Mucosa of rectum (tissue), 2 donors: ENCODE data around the gene CHSY3.

ENCODE experiments used
- H3K27ac ChIP-seq, 2 donors: one replicate each; pipeline ENCODE4 v1.7.0; 2013; ENCODE audit warnings: inconsistent platforms in 2 of 2, low read depth in 2 of 2, low read length in 2 of 2
- H3K27me3 ChIP-seq, 2 donors: one replicate each; pipeline ENCODE4 v1.7.0; 2013; ENCODE audit warnings: low read length in 2 of 2; ENCODE audit not compliant: control insufficient read depth in 2 of 2, insufficient read depth in 2 of 2
- H3K36me3 ChIP-seq, 2 donors: one replicate each; pipeline ENCODE4 v1.7.0; 2013; ENCODE audit warnings: low read length in 2 of 2; ENCODE audit not compliant: control insufficient read depth in 2 of 2, insufficient read depth in 2 of 2
- H3K4me1 ChIP-seq, 2 donors: one replicate each; pipeline ENCODE4 v1.7.0; 2013; ENCODE audit warnings: low read length in 2 of 2, mild to moderate bottlenecking in 1 of 2; ENCODE audit not compliant: control insufficient read depth in 2 of 2, insufficient read depth in 2 of 2
- H3K4me3 ChIP-seq, 2 donors: one replicate each; pipeline ENCODE4 v1.7.0; 2013; ENCODE audit warnings: low read length in 2 of 2
- H3K9ac ChIP-seq, 2 donors: one replicate each; pipeline ENCODE4 v1.7.0; 2013; ENCODE audit warnings: low read length in 2 of 2, low read depth in 1 of 2, mild to moderate bottlenecking in 1 of 2
- H3K9me3 ChIP-seq, 2 donors: one replicate each; pipeline ENCODE4 v1.7.0; 2013; ENCODE audit warnings: low read length in 2 of 2; ENCODE audit not compliant: control insufficient read depth in 2 of 2
- donor health status: healthy.
- donor health status: Normal muscosa, but diverticular disease.

Gene CHSY3

DNA sequence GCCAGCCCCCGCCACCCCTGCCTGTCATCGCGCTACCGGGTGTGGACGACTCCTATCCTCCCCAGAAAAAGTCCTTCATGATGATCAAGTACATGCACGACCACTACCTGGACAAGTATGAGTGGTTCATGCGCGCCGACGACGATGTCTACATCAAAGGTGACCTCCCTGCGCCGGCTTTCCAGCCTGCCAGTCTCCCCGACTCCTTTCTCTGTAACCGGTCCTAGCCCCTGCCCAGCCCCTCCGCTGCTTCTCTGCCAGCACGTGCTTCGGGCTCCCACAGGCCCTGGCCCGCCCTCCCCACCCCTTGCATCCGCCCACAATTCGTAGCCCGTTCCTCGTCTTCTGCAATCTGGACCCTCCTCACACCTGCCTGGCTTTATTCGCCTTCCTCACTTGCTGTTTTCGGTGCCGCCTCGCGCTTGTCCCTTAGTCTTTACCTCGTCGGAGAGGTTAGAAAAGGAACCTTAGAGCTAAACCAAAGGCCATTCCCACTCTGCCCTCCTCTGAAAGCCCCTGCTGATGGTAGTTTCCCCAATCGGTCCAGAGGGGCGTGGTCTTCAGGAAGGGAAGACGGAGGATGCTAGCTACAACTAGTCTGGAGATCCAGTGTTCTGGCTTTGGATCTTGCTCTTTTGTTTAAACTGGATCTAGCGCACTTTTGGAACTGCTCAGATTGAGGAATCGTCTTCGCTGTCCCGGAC is 1.4 kb downstream of the CHSY3 start:
- H3K27ac ChIP-seq = no peak overlapping the region
- peaks cover 12 to 23% of the 10 kb centered on the region in 2 donors for H3K27me3 ChIP-seq
- H3K36me3 ChIP-seq = no peaks in the 10 kb centered on the region
- peak overlapping the region; percentile 49 to 64 for H3K4me3 ChIP-seq
- peaks cover 7 to 15% of the 10 kb centered on the region in 2 donors for H3K4me1 ChIP-seq
- H3K9me3 ChIP-seq = no peaks in the 10 kb centered on the region
- H3K9ac ChIP-seq = no peak overlapping the region

DNA sequence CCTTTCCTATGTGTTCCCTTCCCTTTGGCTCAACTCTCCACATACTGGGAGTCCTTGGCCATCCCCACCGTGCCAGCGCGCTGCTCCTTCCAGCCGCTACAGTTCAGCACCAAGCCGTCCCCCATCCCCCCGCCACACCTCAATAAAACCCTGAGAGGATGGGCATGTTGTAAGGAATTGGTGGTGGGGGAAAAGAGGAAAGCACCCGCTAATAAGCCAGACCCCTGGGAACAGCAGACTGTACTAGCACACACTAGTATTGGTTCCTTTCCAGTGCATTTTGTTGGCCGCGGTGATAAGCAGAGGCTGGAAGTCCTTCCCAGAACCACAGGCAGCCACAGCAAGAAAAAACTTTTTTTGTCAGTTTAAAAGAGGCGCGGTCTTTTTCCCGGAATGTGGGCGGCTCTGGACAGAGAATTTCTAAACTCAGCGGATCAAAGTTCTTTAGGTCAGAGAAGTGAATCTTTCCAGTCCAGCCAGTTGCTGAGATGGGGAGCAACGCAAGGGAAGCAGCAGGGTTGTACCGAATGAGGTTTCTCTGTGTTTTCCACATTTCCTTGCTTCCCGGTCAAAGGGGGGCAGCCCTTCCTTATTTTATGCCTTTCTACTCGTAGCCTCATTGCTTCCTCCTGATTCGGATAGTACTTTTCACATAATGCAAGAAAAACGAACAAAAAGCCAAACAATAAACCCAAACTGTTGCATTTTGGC is 2.1 kb downstream of the CHSY3 start:
- Histone ChIP-seq H3K27me3 (peaks cover 12 to 23% of the 10 kb centered on the region in 2 donors), H3K4me3 (peak overlapping the region; percentile 49 to 64), H3K27ac (no peak overlapping the region), H3K36me3 (no peaks in the 10 kb centered on the region), H3K9me3 (no peaks in the 10 kb centered on the region), H3K4me1 (peaks cover 7 to 15% of the 10 kb centered on the region in 2 donors), H3K9ac (no peak overlapping the region)

DNA sequence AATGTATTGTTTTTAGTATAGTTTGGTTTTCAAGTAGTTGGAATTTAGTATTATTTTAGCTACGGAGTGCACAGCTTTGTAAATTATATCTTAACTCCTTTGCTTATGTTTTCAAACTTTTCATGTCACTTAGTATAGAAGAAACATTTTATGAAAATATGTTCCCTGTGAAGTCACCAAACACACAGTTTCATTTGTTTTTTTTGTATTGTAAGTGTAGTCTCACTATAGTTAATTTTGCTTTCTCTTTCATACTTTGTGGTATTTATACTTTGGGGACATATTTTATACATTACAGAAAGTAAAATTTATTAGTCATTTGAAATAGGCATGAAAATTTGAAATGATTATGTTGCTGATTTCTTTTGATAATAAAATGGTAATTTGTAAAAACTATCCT is 5.0 kb downstream of the CHSY3 start:
- H3K4me3 ChIP-seq = no peak overlapping the region

DNA sequence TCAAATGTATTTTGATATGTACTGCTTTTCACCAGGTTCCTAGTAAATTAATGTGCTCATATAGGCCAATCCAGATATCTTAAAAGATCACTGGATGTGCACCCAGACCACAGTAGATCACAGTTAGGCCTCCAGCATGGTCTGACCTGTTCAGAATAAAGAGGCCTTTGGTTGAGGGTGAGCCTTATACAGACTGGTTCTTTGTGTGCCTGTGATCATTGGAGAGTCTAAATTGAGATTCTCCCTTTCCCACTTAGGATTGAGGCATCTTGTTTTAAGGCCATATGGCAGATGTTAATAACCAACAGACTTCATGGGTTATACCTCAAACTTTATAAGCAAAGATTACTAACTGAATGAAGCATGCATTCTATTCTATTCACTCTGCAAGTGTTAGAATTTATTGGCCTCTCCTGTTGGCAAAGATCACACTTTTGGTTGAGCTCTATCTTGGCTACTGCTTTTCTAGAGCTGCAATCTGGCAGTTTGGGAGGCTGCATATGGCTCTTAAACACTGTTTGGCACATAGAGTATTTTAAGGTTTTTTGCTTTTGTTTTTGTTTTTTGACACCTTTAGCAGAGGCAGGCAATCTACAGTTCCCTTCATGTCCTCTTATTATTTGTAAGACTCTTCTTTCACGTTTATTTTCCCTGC is 8.5 kb downstream of the CHSY3 start:
- H3K36me3 ChIP-seq = no peaks in the 10 kb centered on the region
- H3K4me1 ChIP-seq = no peaks in the 10 kb centered on the region
- H3K27me3 ChIP-seq = no peaks in the 10 kb centered on the region
- no peaks in the 10 kb centered on the region for H3K9me3 ChIP-seq
- no peak overlapping the region for H3K9ac ChIP-seq
- no peak overlapping the region for H3K4me3 ChIP-seq
- H3K27ac ChIP-seq = no peak overlapping the region

More for the DNA sequence above, 5.0 kb downstream of the CHSY3 start:
- H3K27ac ChIP-seq = no peak overlapping the region
- H3K27me3 ChIP-seq = peaks cover 8 to 15% of the 10 kb centered on the region in 2 donors
- H3K9ac ChIP-seq = no peak overlapping the region
- no peaks in the 10 kb centered on the region for H3K36me3 ChIP-seq
- H3K9me3 ChIP-seq = no peaks in the 10 kb centered on the region
- peaks cover 7 to 13% of the 10 kb centered on the region in 2 donors for H3K4me1 ChIP-seq

DNA sequence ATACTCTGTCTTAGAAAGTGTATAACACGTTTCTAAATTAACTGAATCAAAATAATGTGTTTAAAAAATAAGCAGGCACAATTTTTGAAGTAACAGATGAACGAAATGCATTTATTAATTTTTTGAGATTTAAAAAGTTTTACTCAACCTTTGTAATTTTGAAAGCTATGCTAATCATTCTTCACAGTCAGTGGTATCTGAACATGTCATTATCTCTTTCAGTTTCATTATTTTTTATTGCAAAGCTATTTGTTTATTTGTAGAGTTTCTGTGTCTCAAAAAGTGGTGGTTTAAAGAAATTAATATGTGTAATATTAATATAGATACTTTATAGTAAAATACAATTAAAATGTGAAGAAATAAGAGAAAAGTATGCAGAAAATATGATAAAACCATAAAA is 11.2 kb downstream of the CHSY3 start:
- no peaks in the 10 kb centered on the region for H3K36me3 ChIP-seq
- no peak overlapping the region for H3K27ac ChIP-seq
- no peak overlapping the region for H3K4me3 ChIP-seq
- no peaks in the 10 kb centered on the region for H3K4me1 ChIP-seq
- H3K27me3 ChIP-seq = no peaks in the 10 kb centered on the region
- no peaks in the 10 kb centered on the region for H3K9me3 ChIP-seq
- no peak overlapping the region for H3K9ac ChIP-seq

DNA sequence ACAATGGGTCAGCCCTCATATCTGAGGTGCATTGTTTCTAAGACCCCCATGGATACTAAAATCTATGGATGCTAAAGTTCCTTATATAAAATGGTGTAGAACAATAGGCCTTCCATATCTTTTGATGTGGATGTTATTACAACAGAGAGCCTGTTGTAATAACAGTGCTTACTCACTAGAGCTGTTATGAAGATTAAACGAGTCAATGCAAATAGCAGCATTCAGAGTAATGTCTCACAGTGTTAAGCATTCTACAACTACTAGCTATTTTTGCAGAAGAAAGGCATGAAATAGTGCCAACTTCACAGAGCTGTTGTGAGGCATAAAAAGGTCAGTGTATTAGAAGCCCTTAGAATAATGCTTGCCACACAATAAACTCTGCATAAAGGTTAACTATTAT is 13.0 kb downstream of the CHSY3 start:
- Histone ChIP-seq H3K4me3 (no peak overlapping the region), H3K36me3 (no peaks in the 10 kb centered on the region), H3K9me3 (no peaks in the 10 kb centered on the region), H3K4me1 (no peaks in the 10 kb centered on the region), H3K9ac (no peak overlapping the region), H3K27ac (no peak overlapping the region), H3K27me3 (no peaks in the 10 kb centered on the region)

DNA sequence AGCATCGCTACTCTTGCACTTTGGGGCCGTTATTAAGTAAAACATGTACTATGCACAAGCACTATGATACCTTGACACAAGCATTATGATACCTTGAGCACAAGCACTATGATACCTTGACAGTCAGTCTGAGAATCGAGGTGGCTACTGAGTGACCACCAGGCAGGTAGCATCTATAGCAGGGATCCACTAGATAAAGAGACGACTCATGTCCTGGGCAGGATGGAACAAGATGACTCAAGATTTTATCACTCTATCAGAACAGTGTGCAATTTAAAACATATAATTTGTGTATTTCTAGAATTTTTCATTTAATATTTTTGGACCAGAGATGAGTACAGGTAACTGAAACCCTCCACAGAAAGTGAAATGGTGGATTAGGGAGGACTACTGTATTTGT is 16.9 kb downstream of the CHSY3 start:
- H3K4me3 ChIP-seq = no peak overlapping the region
- no peak overlapping the region for H3K9ac ChIP-seq
- H3K27ac ChIP-seq = no peak overlapping the region
- no peaks in the 10 kb centered on the region for H3K27me3 ChIP-seq
- no peaks in the 10 kb centered on the region for H3K36me3 ChIP-seq
- H3K4me1 ChIP-seq = no peaks in the 10 kb centered on the region
- no peaks in the 10 kb centered on the region for H3K9me3 ChIP-seq

DNA sequence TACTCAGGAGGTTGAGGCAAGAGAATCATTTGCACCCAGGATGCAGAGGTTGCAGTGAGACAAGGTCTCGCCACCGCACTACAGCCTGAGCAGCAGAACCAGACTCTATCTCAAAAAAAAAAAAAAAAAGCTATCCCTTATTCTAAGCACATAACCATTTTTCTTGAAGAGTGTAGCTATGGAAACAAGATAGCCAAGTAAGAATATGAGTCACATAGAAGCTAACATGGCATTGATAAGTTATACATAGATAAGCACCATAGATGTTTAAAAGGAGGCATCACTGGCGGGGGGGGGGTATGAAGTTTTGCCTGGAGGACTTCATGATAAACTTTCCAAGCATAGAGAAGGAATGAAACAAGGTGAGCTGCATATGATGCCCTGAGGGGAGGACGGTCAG is 26.0 kb downstream of the CHSY3 start:
- no peaks in the 10 kb centered on the region for H3K36me3 ChIP-seq
- no peaks in the 10 kb centered on the region for H3K9me3 ChIP-seq
- H3K27ac ChIP-seq = no peak overlapping the region
- H3K27me3 ChIP-seq = no peaks in the 10 kb centered on the region
- no peak overlapping the region for H3K4me3 ChIP-seq
- no peak overlapping the region for H3K9ac ChIP-seq
- H3K4me1 ChIP-seq = no peaks in the 10 kb centered on the region

DNA sequence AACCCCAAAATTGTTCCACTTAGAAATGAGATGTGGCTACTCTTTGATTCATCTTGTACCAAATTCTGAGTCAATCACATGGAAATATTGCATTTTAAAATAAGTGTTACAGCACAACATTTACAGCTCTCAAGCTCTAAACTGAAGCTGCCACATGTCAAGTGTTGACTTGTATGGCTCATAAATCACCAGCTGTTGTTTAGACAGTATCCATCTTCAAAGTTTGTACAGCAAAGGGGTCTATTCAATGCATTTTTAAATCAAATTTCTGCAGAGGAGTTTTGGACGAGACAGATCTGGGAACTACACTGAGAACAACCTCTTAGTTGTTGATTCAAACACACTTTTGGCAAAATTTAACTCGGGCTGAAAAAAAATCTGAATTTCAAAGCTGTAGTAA is 31.4 kb downstream of the CHSY3 start:
- no peaks in the 10 kb centered on the region for H3K4me1 ChIP-seq
- H3K4me3 ChIP-seq = no peak overlapping the region
- H3K9ac ChIP-seq = no peak overlapping the region
- no peaks in the 10 kb centered on the region for H3K36me3 ChIP-seq
- H3K27me3 ChIP-seq = no peaks in the 10 kb centered on the region
- no peak overlapping the region for H3K27ac ChIP-seq
- no peaks in the 10 kb centered on the region for H3K9me3 ChIP-seq

DNA sequence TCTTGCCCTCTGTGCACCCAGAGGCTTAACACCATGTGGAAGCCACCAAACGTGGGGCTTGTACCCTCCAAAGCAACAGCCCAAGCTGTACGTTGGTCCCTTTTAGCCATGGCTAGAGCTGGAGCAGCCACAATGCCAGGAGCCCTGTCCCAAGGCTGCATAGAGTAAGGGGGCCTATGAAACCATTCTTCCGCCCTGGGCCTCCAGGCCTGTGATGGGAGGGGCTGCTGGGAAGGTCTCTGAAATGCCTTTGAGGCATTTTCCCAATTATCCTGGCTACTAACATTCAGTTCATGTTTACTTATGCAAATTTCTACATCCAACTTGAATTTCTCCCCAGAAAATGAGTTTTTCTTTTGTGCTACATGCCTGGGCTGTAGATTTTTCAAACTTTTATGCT is 33.8 kb downstream of the CHSY3 start:
- Histone ChIP-seq H3K9me3 (no peaks in the 10 kb centered on the region), H3K27me3 (no peaks in the 10 kb centered on the region), H3K4me3 (no peak overlapping the region), H3K36me3 (no peaks in the 10 kb centered on the region), H3K27ac (no peak overlapping the region), H3K4me1 (no peaks in the 10 kb centered on the region), H3K9ac (no peak overlapping the region)
